SK-N-MC (cell line): Measurements from ENCODE around the gene ACTL8.

ENCODE experiments used
- DNase-seq: peaks from one replicate; pipeline ENCODE4 v3.0.0-alpha.2; 2011; ENCODE audit warnings: low read depth, low spot score
- H3K27ac ChIP-seq: fragments of 200-600 bp; sonication (generic); 2 replicates; pipeline ENCODE4 v1.5.1; 2016; ENCODE audit warnings: mixed run types
- H3K36me3 ChIP-seq: fragments of 200-600 bp; sonication (generic); 2 replicates; pipeline ENCODE4 v1.6.1; 2017; ENCODE audit warnings: antibody characterized with exemption, low read length, mixed read lengths; ENCODE audit not compliant: insufficient read depth
- H3K4me3 ChIP-seq: fragments of 200-600 bp; sonication (generic); 2 replicates; pipeline ENCODE4 v1.5.1; 2016
- H3K9ac ChIP-seq: fragments of 200-600 bp; sonication (generic); 2 replicates; pipeline ENCODE4 v1.8.0; 2017; ENCODE audit warnings: mixed run types, mixed read lengths; ENCODE audit not compliant: insufficient read length
- H3K9me3 ChIP-seq: fragments of 200-600 bp; sonication (generic); 2 replicates; pipeline ENCODE4 v1.6.1; 2017; ENCODE audit warnings: low read depth, mild to moderate bottlenecking, antibody characterized with exemption, low read length, moderate library complexity, mixed read lengths
- EZH2 ChIP-seq: fragments of 200-600 bp; sonication (generic); IDR thresholded peaks from one replicate; pipeline ENCODE4 v1.6.1; 2017; ENCODE audit warnings: antibody characterized with exemption
- FOXP2 ChIP-seq: optimal IDR thresholded peaks from 2 replicates; pipeline ENCODE3; 2011; ENCODE audit warnings: mild to moderate bottlenecking, moderate library complexity; ENCODE audit not compliant: insufficient read depth; ENCODE audit errors: extremely low read length, control extremely low read depth
- POLR2AphosphoS5 ChIP-seq: IDR thresholded peaks from 2 replicates; pipeline ENCODE4 v1.6.1; 2012; ENCODE audit warnings: mild to moderate bottlenecking, low read depth, low read length, borderline replicate concordance

Gene ACTL8

DNA sequence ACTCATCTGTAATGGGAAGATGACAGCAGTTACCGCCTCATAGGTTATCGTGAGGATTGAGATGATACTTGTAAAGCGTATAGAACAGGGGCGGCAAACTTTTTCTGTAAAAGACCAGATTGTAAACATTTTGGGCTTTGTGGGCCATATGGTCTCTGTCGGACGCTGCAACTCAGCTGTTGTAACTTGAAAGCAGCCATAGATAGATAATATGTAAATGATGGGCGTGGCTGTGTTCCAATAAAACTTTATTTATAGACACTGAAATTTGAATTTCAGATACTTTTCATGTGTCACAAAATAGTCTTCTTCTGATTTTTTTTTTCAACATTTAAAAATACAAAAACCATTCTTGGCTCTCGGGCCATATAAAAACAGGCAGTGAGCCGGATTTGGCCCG, 15.8 kb downstream of the ACTL8 start:
- Histone ChIP-seq H3K9me3 (no peaks in the 10 kb centered on the region), H3K4me3 (no peak overlapping the region), H3K9ac (no peak overlapping the region), H3K36me3 (no peaks in the 10 kb centered on the region), H3K27ac (no peak overlapping the region)
- DNase-seq: no peak
- TF ChIP-seq FOXP2: no peak
- no peak for TF ChIP-seq EZH2
- no peak for TF ChIP-seq POLR2AphosphoS5

DNA sequence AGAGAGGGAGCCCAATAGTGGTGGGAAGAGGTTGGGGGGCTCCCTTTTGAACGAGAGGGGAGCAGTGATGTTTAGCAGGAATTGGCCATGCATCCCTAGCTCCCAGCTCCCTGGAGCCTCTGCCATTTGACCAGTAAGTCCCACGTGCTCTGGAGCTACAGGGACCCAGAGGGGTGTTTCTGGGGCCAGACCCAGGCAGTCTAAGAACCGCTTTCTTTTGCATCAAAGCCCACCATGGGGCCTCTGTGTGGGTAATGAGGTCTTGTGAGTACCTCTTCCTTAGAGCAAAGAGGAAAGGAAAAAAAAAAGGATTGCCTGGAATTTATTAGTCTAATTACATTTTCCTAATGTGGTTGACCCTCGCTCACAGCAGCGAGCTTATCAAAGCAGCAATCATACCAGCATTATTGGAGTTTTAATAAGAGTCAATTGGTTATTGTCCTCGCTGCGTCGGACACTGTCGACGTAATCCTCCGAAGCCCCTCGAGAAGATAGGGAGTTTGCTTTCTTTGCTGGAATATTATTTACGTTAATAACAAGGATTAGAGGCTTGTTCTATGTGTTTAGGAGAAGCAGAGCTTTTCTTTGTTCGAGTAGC, 17.6 kb downstream of the ACTL8 start:
- no peak overlapping the region for H3K27ac ChIP-seq
- TF ChIP-seq EZH2 (no peak), POLR2AphosphoS5 (no peak), FOXP2 (no peak)
- DNase-seq: no peak

DNA sequence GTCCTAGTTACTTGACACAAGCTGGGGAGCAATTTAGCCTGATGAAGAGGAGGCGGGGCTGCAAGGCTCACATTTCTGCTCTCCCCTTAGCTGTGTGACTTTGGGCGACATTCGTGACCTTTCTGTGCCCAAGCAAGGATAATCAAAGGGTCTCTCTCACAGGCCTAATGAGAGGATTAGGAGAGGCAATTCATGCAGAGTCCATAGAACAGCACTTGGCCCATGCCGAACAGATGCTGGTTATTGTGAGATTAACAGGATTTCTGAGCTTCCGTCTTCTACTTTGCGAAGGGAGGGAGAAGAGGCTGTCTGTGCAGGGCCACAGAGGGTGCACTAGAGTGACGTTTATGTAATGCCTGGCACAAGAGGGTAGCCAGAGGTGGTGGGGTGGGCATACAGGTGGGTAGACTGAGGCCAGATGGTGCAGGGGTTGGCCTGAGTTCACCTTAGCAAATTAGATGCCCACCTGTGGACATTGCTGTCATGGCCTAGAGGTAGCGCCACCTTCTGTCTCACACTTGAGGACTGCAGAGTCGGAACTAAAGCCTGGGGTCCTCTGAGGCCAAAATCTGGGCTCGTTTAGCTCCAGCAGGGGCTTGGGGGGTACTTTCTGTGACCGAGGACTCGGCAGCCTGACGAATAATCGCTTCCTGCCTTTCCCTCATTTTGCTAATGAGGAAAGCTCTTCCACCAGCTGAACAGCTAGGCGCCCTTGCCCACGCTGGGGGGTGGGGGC, 18.6 kb downstream of the ACTL8 start:
- DNase-seq: no peak

More for the DNA sequence above, 17.6 kb downstream of the ACTL8 start:
- no peaks in the 10 kb centered on the region for H3K9me3 ChIP-seq
- no peak overlapping the region for H3K9ac ChIP-seq
- H3K4me3 ChIP-seq: no peak overlapping the region
- no peaks in the 10 kb centered on the region for H3K36me3 ChIP-seq

DNA sequence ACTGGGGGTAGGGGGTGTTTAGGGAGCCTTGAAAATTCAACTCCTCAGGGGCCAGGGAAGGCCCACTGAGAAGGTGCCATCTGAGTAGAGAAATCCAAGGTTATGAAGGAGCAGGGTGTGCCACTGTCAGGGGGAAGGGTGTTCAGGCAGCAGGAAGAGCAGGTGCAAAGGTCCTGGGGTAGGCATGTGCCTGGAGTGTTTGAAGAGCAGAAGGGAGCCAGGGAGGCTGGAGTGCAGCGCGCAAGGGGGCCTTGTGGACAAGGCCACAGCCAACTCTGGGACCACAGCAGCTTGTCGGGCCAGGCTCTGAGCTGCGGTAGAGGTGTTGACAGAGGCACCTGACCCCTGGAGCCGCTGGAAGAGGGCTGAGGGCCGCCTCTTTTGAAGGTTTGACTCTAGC, 19.3 kb downstream of the ACTL8 start:
- TF ChIP-seq EZH2: no peak
- no peak for TF ChIP-seq FOXP2
- TF ChIP-seq POLR2AphosphoS5: no peak
- no peaks in the 10 kb centered on the region for H3K9me3 ChIP-seq
- no peak overlapping the region for H3K4me3 ChIP-seq

More for the DNA sequence above, 18.6 kb downstream of the ACTL8 start:
- Histone ChIP-seq H3K36me3 (no peaks in the 10 kb centered on the region), H3K9me3 (no peaks in the 10 kb centered on the region), H3K9ac (no peak overlapping the region), H3K27ac (no peak overlapping the region), H3K4me3 (no peak overlapping the region)
- TF ChIP-seq POLR2AphosphoS5 (no peak), EZH2 (no peak), FOXP2 (no peak)

DNA sequence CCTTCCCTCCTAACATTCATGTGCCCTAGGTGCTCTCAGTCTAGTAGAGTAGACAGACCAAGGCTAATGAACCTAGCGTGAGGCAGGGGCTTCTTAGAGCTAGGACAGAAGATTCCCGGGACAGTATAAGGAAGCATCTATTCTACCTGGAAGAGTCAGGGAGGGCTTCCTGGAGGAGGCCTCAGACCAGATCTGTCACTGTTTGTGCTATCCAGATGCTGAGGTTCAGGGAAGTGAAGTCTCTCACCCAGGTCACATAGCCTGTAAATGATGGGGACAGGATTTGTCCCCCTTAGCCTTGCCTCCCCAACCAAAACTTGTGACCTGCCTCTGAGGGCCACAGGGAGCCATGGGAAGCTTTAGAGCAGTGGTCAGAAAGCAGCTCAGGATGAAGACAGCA, 20.7 kb downstream of the ACTL8 start:
- H3K9me3 ChIP-seq: no peaks in the 10 kb centered on the region
- no peak overlapping the region for H3K27ac ChIP-seq
- H3K9ac ChIP-seq: no peak overlapping the region
- no peak for DNase-seq
- no peaks in the 10 kb centered on the region for H3K36me3 ChIP-seq
- no peak for TF ChIP-seq FOXP2
- TF ChIP-seq POLR2AphosphoS5: no peak
- TF ChIP-seq EZH2: no peak
- H3K4me3 ChIP-seq: no peak overlapping the region

More for the DNA sequence above, 19.3 kb downstream of the ACTL8 start:
- DNase-seq: no peak
- Histone ChIP-seq H3K27ac (no peak overlapping the region), H3K36me3 (no peaks in the 10 kb centered on the region), H3K9ac (no peak overlapping the region)

DNA sequence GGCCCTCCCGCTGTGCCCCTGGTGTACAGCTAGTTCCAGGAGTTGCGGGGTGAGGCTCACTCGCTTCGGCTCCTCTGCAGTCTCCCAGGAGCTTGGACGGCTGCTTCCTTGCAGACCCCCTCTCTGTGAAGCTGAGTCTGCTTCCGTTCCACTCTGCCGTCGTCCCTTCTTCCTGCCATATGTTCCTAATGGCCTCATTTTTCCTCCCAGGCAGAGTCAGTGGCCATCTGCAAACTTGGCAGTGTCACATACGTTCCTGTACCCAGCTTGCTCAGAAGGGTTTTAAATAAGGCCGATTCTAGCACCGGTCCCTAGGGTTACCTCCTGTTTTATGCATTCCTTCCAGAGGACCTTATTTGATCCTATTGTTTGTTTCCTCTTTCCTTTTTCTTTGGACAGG, 21.3 kb downstream of the ACTL8 start:
- no peaks in the 10 kb centered on the region for H3K36me3 ChIP-seq
- H3K9me3 ChIP-seq: no peaks in the 10 kb centered on the region
- no peak overlapping the region for H3K27ac ChIP-seq
- H3K4me3 ChIP-seq: no peak overlapping the region
- no peak overlapping the region for H3K9ac ChIP-seq
- TF ChIP-seq FOXP2: no peak
- no peak for TF ChIP-seq POLR2AphosphoS5
- no peak for TF ChIP-seq EZH2
- DNase-seq: no peak

DNA sequence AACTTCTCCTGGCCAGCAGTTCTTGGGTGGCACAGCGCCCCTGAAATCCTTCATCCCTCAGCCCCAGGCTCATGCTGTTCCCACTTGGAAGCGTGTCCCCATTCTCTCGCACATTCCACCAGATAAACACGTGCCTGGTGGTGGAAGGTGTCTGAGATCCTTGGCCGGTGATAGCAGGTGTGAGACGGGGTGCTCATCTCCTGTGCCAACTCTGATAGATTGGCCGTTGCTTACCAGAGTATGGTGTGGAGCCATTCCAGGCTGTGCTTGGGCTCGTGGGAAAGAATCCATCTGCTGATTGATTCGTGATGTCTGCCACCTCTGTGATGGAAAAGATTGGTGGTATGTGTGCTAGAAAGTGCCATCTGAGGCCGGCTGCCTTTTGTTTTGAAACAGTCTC, 22.2 kb downstream of the ACTL8 start:
- Histone ChIP-seq H3K9ac (no peak overlapping the region), H3K4me3 (no peak overlapping the region), H3K9me3 (no peaks in the 10 kb centered on the region), H3K27ac (no peak overlapping the region), H3K36me3 (no peaks in the 10 kb centered on the region)
- DNase-seq: no peak
- TF ChIP-seq FOXP2 (no peak), POLR2AphosphoS5 (no peak), EZH2 (no peak)

DNA sequence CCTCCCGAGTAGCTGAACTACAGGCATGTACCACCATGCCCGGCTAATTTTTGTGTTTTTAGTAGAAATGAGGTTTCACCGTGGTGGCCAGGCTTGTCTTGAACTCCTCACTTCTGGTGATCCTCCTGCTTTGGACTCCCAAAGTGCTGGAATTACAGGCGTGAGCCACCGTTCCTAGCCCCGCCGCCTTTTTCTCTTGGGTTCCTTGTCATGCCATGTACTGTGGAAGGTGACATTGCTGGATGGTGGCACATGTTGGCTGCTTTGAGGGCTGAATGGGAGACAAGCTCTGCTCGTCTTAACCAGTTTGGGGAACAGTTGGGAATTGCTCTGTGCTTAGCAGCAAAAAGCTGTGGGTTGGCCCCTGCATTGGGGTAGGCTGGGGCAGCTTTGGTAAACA, 22.7 kb downstream of the ACTL8 start:
- Histone ChIP-seq H3K36me3 (no peaks in the 10 kb centered on the region), H3K9ac (no peak overlapping the region), H3K27ac (no peak overlapping the region), H3K9me3 (no peaks in the 10 kb centered on the region), H3K4me3 (no peak overlapping the region)
- TF ChIP-seq POLR2AphosphoS5: no peak
- TF ChIP-seq FOXP2: no peak
- TF ChIP-seq EZH2: no peak
- no peak for DNase-seq

DNA sequence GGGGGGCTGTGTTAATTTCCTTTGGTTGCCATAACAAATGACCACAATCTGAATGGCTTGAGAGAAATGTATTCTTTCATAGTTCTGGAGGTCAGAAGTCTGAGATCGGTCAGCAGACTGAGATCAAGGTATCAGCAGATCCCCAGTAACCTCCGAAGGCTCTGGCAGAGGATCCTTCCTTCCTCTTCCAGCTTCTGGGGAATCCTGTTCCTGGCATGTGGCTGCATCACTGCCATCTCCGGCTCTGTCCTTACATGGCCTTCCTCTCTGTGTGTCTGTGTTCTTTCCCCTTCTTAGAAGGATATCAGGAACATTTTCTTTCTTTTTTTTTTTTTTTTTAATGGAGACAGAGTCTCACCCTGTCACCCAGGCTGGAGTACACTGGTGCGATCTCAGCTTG, 25.8 kb downstream of the ACTL8 start:
- Histone ChIP-seq H3K27ac (no peak overlapping the region), H3K9ac (no peak overlapping the region), H3K36me3 (no peaks in the 10 kb centered on the region), H3K4me3 (no peak overlapping the region), H3K9me3 (no peaks in the 10 kb centered on the region)
- TF ChIP-seq POLR2AphosphoS5: no peak
- TF ChIP-seq EZH2: no peak
- no peak for TF ChIP-seq FOXP2
- DNase-seq: no peak
